ENCODE results near the gene EOLA1.
"Not testable (repeated sequence)": the region's sequence is repeated elsewhere in the genome, so short reads cannot be mapped to it uniquely, and the experiment has no call there.

EOLA1 gene

GRCh38 chrX:149549701-149550100 is 8.9 kb downstream of the EOLA1 start, which contains the start of gene HSFX3:
HSFX3 (minus strand) TSS chrX:149549924; CDS start chrX:149549852, 72 bp downstream.
- H2AK5ac ChIP-seq (ENCODE audit: low read depth, low read length); H3K23ac ChIP-seq (ENCODE audit: low read depth, low read length, poor library complexity); H2BK120ac ChIP-seq (ENCODE audit: low read depth, low read length); H3K27ac ChIP-seq (replicated peaks; ENCODE audit: low read length); H2BK12ac ChIP-seq (ENCODE audit: low read length); H3K27me3 ChIP-seq (ENCODE audit: control insufficient read depth in 3 of 3, insufficient read depth in 3 of 3, low read depth in 1 of 3, low read length in 3 of 3); H3K79me1 ChIP-seq (ENCODE audit: low read depth, low read length); H3K4me3 ChIP-seq (ENCODE audit: low read length in 2 of 2); H2BK5ac ChIP-seq (ENCODE audit: low read length); H3K36me3 ChIP-seq (replicated peaks in 1 of 2; ENCODE audit: control insufficient read depth in 2 of 2, insufficient read depth in 2 of 2, low read length in 2 of 2); H2BK15ac ChIP-seq (ENCODE audit: low read length); H3K9ac ChIP-seq (ENCODE audit: low read depth, low read length, poor library complexity); H4K91ac ChIP-seq (ENCODE audit: low read depth, low read length, poor library complexity); H3K9me3 ChIP-seq (replicated peaks in 1 of 2; ENCODE audit: control insufficient read depth in 2 of 2, insufficient read depth in 1 of 2, low read depth in 1 of 2, low read length in 2 of 2); H2AFZ ChIP-seq (ENCODE audit: low read length); H3K4me2 ChIP-seq (ENCODE audit: insufficient read depth, low read length, poor library complexity, severe bottlenecking); H3K4me1 ChIP-seq (ENCODE audit: control insufficient read depth in 2 of 2, insufficient read depth in 1 of 2, low read depth in 1 of 2, low read length in 2 of 2); H3K18ac ChIP-seq (ENCODE audit: low read length); H3K4ac ChIP-seq (ENCODE audit: low read length); DNase-seq (ENCODE audit: low spot score); H4K8ac ChIP-seq (ENCODE audit: low read depth, low read length); H3K14ac ChIP-seq (ENCODE audit: low read length): not testable (repeated sequence)
- no CpG with 5 or more reads among the region's 6 CpGs for WGBS, 2 donors (ENCODE audit: extremely low coverage in 2 of 2, insufficient read length in 2 of 2, insufficient replicate concordance in 1 of 2)

GRCh38 chrX:149550454-149550853 is 9.6 kb downstream of the EOLA1 start:
- not testable (repeated sequence) for H4K91ac ChIP-seq (ENCODE audit: low read depth, low read length, poor library complexity); H3K4me1 ChIP-seq (ENCODE audit: control insufficient read depth in 2 of 2, insufficient read depth in 1 of 2, low read depth in 1 of 2, low read length in 2 of 2); H2AFZ ChIP-seq (ENCODE audit: low read length); H3K27ac ChIP-seq (replicated peaks; ENCODE audit: low read length); H3K23ac ChIP-seq (ENCODE audit: low read depth, low read length, poor library complexity); H3K4ac ChIP-seq (ENCODE audit: low read length); H2AK5ac ChIP-seq (ENCODE audit: low read depth, low read length); H2BK120ac ChIP-seq (ENCODE audit: low read depth, low read length); H3K9me3 ChIP-seq (replicated peaks in 1 of 2; ENCODE audit: control insufficient read depth in 2 of 2, insufficient read depth in 1 of 2, low read depth in 1 of 2, low read length in 2 of 2); DNase-seq (ENCODE audit: low spot score); H3K9ac ChIP-seq (ENCODE audit: low read depth, low read length, poor library complexity); H2BK15ac ChIP-seq (ENCODE audit: low read length); H3K14ac ChIP-seq (ENCODE audit: low read length); H3K27me3 ChIP-seq (ENCODE audit: control insufficient read depth in 3 of 3, insufficient read depth in 3 of 3, low read depth in 1 of 3, low read length in 3 of 3); H3K18ac ChIP-seq (ENCODE audit: low read length); H2BK12ac ChIP-seq (ENCODE audit: low read length); H4K8ac ChIP-seq (ENCODE audit: low read depth, low read length); H3K4me3 ChIP-seq (ENCODE audit: low read length in 2 of 2); H3K4me2 ChIP-seq (ENCODE audit: insufficient read depth, low read length, poor library complexity, severe bottlenecking); H3K79me1 ChIP-seq (ENCODE audit: low read depth, low read length); H3K36me3 ChIP-seq (replicated peaks in 1 of 2; ENCODE audit: control insufficient read depth in 2 of 2, insufficient read depth in 2 of 2, low read length in 2 of 2); H2BK5ac ChIP-seq (ENCODE audit: low read length)
- WGBS, 2 donors (ENCODE audit: extremely low coverage in 2 of 2, insufficient read length in 2 of 2, insufficient replicate concordance in 1 of 2): no CpG with 5 or more reads among the region's 1 CpG

- H3K4me2 ChIP-seq (ENCODE audit: insufficient read depth, low read length, poor library complexity, severe bottlenecking); H2AFZ ChIP-seq (ENCODE audit: low read length); H3K4me3 ChIP-seq (ENCODE audit: low read length in 2 of 2); H3K9me3 ChIP-seq (replicated peaks in 1 of 2; ENCODE audit: control insufficient read depth in 2 of 2, insufficient read depth in 1 of 2, low read depth in 1 of 2, low read length in 2 of 2); H2BK12ac ChIP-seq (ENCODE audit: low read length); H2AK5ac ChIP-seq (ENCODE audit: low read depth, low read length); H2BK15ac ChIP-seq (ENCODE audit: low read length); H3K23ac ChIP-seq (ENCODE audit: low read depth, low read length, poor library complexity); H3K9ac ChIP-seq (ENCODE audit: low read depth, low read length, poor library complexity); H4K91ac ChIP-seq (ENCODE audit: low read depth, low read length, poor library complexity); H3K27me3 ChIP-seq (ENCODE audit: control insufficient read depth in 3 of 3, insufficient read depth in 3 of 3, low read depth in 1 of 3, low read length in 3 of 3); H3K36me3 ChIP-seq (replicated peaks in 1 of 2; ENCODE audit: control insufficient read depth in 2 of 2, insufficient read depth in 2 of 2, low read length in 2 of 2); H3K27ac ChIP-seq (replicated peaks; ENCODE audit: low read length); H4K8ac ChIP-seq (ENCODE audit: low read depth, low read length); H3K79me1 ChIP-seq (ENCODE audit: low read depth, low read length); DNase-seq (ENCODE audit: low spot score); H3K4ac ChIP-seq (ENCODE audit: low read length); H3K18ac ChIP-seq (ENCODE audit: low read length); H3K14ac ChIP-seq (ENCODE audit: low read length); H2BK5ac ChIP-seq (ENCODE audit: low read length); H2BK120ac ChIP-seq (ENCODE audit: low read depth, low read length); H3K4me1 ChIP-seq (ENCODE audit: control insufficient read depth in 2 of 2, insufficient read depth in 1 of 2, low read depth in 1 of 2, low read length in 2 of 2): not testable (repeated sequence)
- no CpG with 5 or more reads among the region's 4 CpGs for WGBS, 2 donors (ENCODE audit: extremely low coverage in 2 of 2, insufficient read length in 2 of 2, insufficient replicate concordance in 1 of 2)
Measured at GRCh38 chrX:149551245-149551938, 10.6 kb downstream of the EOLA1 start.

- H2BK12ac ChIP-seq (ENCODE audit: low read length); H3K4me2 ChIP-seq (ENCODE audit: insufficient read depth, low read length, poor library complexity, severe bottlenecking); H3K27ac ChIP-seq (replicated peaks; ENCODE audit: low read length); H3K14ac ChIP-seq (ENCODE audit: low read length); H3K79me1 ChIP-seq (ENCODE audit: low read depth, low read length); H2AK5ac ChIP-seq (ENCODE audit: low read depth, low read length); H3K23ac ChIP-seq (ENCODE audit: low read depth, low read length, poor library complexity); H3K4ac ChIP-seq (ENCODE audit: low read length); H3K9me3 ChIP-seq (replicated peaks in 1 of 2; ENCODE audit: control insufficient read depth in 2 of 2, insufficient read depth in 1 of 2, low read depth in 1 of 2, low read length in 2 of 2); H2AFZ ChIP-seq (ENCODE audit: low read length); H2BK5ac ChIP-seq (ENCODE audit: low read length); H2BK120ac ChIP-seq (ENCODE audit: low read depth, low read length); H4K91ac ChIP-seq (ENCODE audit: low read depth, low read length, poor library complexity); H2BK15ac ChIP-seq (ENCODE audit: low read length); H3K4me1 ChIP-seq (ENCODE audit: control insufficient read depth in 2 of 2, insufficient read depth in 1 of 2, low read depth in 1 of 2, low read length in 2 of 2); H4K8ac ChIP-seq (ENCODE audit: low read depth, low read length); DNase-seq (ENCODE audit: low spot score); H3K27me3 ChIP-seq (ENCODE audit: control insufficient read depth in 3 of 3, insufficient read depth in 3 of 3, low read depth in 1 of 3, low read length in 3 of 3); H3K9ac ChIP-seq (ENCODE audit: low read depth, low read length, poor library complexity); H3K36me3 ChIP-seq (replicated peaks in 1 of 2; ENCODE audit: control insufficient read depth in 2 of 2, insufficient read depth in 2 of 2, low read length in 2 of 2); H3K18ac ChIP-seq (ENCODE audit: low read length); H3K4me3 ChIP-seq (ENCODE audit: low read length in 2 of 2): not testable (repeated sequence)
- no CpG with 5 or more reads among the region's 6 CpGs for WGBS, 2 donors (ENCODE audit: extremely low coverage in 2 of 2, insufficient read length in 2 of 2, insufficient replicate concordance in 1 of 2)
Measured at GRCh38 chrX:149551939-149552248, 11.1 kb downstream of the EOLA1 start.
